ENCODE data around the gene CAP2. TPM values are rescaled to one million over a fixed set of nuclear protein-coding genes. Genes with fewer than 3 reads are reported as not detected.

Gene CAP2
- total and polyA plus RNA-seq, 9 of the 15 experiments (the other 6 are each of a cell fraction or from before 2014, with no cell fraction given): not detected

GRCh38 chr6:17506962-17507361, 113.6 kb downstream of the CAP2 start:
- ChIA-PET POLR2A (interaction anchor here (1.0 kb wide), 1 partner anchor 17 kb away, joined by 5 read pairs; no protein-coding TSS in a partner anchor), CTCF (ENCODE audit: low intra/inter-chr PET ratio) (no interaction called here)
- Histone ChIP-seq H4K20me1 (replicated peaks; ENCODE audit: control insufficient read depth, insufficient read depth, low read length) (no peaks in the 10 kb centered on the region), H3K4me1 (replicated peaks in 1 of 2; ENCODE audit: control insufficient read depth in 2 of 2, insufficient read depth in 2 of 2, low read length in 2 of 2) (no peaks in the 10 kb centered on the region), H3K9me1 (ENCODE audit: control insufficient read depth, insufficient read depth, low read length) (no peaks in the 10 kb centered on the region), H3K9me3 (replicated peaks; ENCODE audit: control insufficient read depth, insufficient read depth, low read depth, low read length) (no peaks in the 10 kb centered on the region), H3K4me3 (no peak overlapping the region), H3K79me2 (ENCODE audit: control insufficient read depth, insufficient read depth, low read length) (no peaks in the 10 kb centered on the region), H3K27me3 (ENCODE audit: control insufficient read depth in 2 of 2, insufficient read depth in 2 of 2, low read length in 2 of 2) (peaks cover 9 to 13% of the 10 kb centered on the region in 2 experiments; a peak in 2 of 5 replicates), H3K27ac (ENCODE audit: extremely low read depth, low read depth, low read length) (no peak overlapping the region), H3K36me3 (ENCODE audit: control insufficient read depth, insufficient read depth, low read length) (no peaks in the 10 kb centered on the region), H3K9ac (ENCODE audit: insufficient read depth in 1 of 2, low read depth in 2 of 2, low read length in 2 of 2) (no peak overlapping the region), H2AFZ (ENCODE audit: low read depth, low read length) (no peak overlapping the region), H3K4me2 (ENCODE audit: insufficient read depth, low read length) (no peak overlapping the region)
- intact Hi-C loops (cut with micrococcal nuclease): no loop called here
- BruUV-seq (replicated peaks): no TSS peak
- ATAC-seq (no peak), FAIRE-seq (no peak), DNase-seq (ENCODE audit: extremely low read depth in 1 of 4, low spot score in 3 of 4) (no peak)
- in situ Hi-C loops (cut with MboI): no loop called here
- 5% methylated on average over 12 of the region's 12 CpGs for WGBS (ENCODE audit: insufficient coverage, low coverage, missing lambda C conversion rate)
- TF ChIP-seq, protein P1, sequence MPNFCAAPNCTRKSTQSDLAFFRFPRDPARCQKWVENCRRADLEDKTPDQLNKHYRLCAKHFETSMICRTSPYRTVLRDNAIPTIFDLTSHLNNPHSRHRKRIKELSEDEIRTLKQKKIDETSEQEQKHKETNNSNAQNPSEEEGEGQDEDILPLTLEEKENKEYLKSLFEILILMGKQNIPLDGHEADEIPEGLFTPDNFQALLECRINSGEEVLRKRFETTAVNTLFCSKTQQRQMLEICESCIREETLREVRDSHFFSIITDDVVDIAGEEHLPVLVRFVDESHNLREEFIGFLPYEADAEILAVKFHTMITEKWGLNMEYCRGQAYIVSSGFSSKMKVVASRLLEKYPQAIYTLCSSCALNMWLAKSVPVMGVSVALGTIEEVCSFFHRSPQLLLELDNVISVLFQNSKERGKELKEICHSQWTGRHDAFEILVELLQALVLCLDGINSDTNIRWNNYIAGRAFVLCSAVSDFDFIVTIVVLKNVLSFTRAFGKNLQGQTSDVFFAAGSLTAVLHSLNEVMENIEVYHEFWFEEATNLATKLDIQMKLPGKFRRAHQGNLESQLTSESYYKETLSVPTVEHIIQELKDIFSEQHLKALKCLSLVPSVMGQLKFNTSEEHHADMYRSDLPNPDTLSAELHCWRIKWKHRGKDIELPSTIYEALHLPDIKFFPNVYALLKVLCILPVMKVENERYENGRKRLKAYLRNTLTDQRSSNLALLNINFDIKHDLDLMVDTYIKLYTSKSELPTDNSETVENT (CRISPR knock-in tag; IDR thresholded peaks at IDR 0.05): no peak
- TF ChIP-seq E2F5 (CRISPR knock-in tag; IDR thresholded peaks at IDR 0.05) (no peak), ZNF143 (CRISPR knock-in tag; IDR thresholded peaks at IDR 0.05) (no peak), MXI1 (IDR thresholded peaks at IDR 0.05; ENCODE audit: low read depth, low read length) (no peak), JUND (IDR thresholded peaks at IDR 0.05; ENCODE audit: borderline replicate concordance, low read depth, low read length) (no peak), JUND (tag; IDR thresholded peaks at IDR 0.05; ENCODE audit: borderline replicate concordance, low read depth, low read length) (no peak), HEY1 (CRISPR knock-in tag; IDR thresholded peaks at IDR 0.05; ENCODE audit: borderline replicate concordance) (no peak), C11orf30 (IDR thresholded peaks at IDR 0.05; ENCODE audit: low read depth) (no peak), CHD2 (IDR thresholded peaks at IDR 0.05; ENCODE audit: low read depth, low read length) (no peak), ZNF3 (CRISPR knock-in tag; IDR thresholded peaks at IDR 0.05) (no peak)
- TF ChIP-seq, protein P2, sequence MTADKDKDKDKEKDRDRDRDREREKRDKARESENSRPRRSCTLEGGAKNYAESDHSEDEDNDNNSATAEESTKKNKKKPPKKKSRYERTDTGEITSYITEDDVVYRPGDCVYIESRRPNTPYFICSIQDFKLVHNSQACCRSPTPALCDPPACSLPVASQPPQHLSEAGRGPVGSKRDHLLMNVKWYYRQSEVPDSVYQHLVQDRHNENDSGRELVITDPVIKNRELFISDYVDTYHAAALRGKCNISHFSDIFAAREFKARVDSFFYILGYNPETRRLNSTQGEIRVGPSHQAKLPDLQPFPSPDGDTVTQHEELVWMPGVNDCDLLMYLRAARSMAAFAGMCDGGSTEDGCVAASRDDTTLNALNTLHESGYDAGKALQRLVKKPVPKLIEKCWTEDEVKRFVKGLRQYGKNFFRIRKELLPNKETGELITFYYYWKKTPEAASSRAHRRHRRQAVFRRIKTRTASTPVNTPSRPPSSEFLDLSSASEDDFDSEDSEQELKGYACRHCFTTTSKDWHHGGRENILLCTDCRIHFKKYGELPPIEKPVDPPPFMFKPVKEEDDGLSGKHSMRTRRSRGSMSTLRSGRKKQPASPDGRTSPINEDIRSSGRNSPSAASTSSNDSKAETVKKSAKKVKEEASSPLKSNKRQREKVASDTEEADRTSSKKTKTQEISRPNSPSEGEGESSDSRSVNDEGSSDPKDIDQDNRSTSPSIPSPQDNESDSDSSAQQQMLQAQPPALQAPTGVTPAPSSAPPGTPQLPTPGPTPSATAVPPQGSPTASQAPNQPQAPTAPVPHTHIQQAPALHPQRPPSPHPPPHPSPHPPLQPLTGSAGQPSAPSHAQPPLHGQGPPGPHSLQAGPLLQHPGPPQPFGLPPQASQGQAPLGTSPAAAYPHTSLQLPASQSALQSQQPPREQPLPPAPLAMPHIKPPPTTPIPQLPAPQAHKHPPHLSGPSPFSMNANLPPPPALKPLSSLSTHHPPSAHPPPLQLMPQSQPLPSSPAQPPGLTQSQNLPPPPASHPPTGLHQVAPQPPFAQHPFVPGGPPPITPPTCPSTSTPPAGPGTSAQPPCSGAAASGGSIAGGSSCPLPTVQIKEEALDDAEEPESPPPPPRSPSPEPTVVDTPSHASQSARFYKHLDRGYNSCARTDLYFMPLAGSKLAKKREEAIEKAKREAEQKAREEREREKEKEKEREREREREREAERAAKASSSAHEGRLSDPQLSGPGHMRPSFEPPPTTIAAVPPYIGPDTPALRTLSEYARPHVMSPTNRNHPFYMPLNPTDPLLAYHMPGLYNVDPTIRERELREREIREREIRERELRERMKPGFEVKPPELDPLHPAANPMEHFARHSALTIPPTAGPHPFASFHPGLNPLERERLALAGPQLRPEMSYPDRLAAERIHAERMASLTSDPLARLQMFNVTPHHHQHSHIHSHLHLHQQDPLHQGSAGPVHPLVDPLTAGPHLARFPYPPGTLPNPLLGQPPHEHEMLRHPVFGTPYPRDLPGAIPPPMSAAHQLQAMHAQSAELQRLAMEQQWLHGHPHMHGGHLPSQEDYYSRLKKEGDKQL (CRISPR knock-in tag; IDR thresholded peaks at IDR 0.05; ENCODE audit: borderline replicate concordance): no peak
- TF ChIP-seq, protein P3, sequence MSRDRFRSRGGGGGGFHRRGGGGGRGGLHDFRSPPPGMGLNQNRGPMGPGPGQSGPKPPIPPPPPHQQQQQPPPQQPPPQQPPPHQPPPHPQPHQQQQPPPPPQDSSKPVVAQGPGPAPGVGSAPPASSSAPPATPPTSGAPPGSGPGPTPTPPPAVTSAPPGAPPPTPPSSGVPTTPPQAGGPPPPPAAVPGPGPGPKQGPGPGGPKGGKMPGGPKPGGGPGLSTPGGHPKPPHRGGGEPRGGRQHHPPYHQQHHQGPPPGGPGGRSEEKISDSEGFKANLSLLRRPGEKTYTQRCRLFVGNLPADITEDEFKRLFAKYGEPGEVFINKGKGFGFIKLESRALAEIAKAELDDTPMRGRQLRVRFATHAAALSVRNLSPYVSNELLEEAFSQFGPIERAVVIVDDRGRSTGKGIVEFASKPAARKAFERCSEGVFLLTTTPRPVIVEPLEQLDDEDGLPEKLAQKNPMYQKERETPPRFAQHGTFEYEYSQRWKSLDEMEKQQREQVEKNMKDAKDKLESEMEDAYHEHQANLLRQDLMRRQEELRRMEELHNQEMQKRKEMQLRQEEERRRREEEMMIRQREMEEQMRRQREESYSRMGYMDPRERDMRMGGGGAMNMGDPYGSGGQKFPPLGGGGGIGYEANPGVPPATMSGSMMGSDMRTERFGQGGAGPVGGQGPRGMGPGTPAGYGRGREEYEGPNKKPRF (IDR thresholded peaks at IDR 0.05; ENCODE audit: low read depth, low read length): no peak
